Umbilical cord (tissue), 2 donors: ENCODE data around the gene ARMC6. TPM values are rescaled to one million over a fixed set of nuclear protein-coding genes. Genes with fewer than 3 reads are reported as not detected.
A peak's percentile ranks its signal among the peaks of the same experiment; 100 is the strongest.
"Not testable (repeated sequence)": the region's sequence is repeated elsewhere in the genome, so short reads cannot be mapped to it uniquely, and the experiment has no call there.

Source experiments
- DNase-seq: peaks from one replicate; pipeline ENCODE4 v3.0.0-alpha.2; 2015; ENCODE audit warnings: low spot score
- total RNA-seq: library from RNA; depleted of rRNA; stranded (reverse); fragments of >200 nt; gene quantifications from one replicate; pipeline ENCODE4 v1.2.3, GENCODE V29; 2014; ENCODE audit warnings: low replicate concordance; ENCODE audit not compliant: insufficient read depth

Gene ARMC6
- total RNA-seq, 1 donor from 2014 or later = 19.3 TPM

- no peak for DNase-seq
Observed at GRCh38 chr19:19022380-19022961, 10.9 kb upstream of the ARMC6 start.

- DNase-seq = not testable (repeated sequence)
Observed at GRCh38 chr19:19023376-19023775, 10.0 kb upstream of the ARMC6 start.

DNA sequence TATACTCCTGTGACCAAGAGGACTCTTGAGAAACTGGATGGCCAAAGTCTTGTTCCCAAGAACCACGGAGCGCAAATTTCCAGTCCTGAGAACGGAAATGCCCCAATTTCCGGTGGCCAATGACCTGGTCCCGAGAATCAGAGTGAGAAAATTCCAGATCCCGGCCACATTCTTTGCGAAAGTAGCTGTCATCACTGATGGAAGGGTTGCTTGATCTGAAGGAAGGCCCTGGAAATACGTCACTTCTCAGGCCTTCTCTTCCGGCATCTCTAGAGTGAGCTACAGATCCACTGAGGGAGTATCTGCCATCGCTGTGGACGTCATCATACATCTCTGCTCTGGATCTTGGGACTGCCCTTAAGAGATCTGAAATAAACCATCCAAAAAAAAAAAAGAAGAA lies 7.5 kb upstream of the ARMC6 start:
- DNase-seq = no peak

DNA sequence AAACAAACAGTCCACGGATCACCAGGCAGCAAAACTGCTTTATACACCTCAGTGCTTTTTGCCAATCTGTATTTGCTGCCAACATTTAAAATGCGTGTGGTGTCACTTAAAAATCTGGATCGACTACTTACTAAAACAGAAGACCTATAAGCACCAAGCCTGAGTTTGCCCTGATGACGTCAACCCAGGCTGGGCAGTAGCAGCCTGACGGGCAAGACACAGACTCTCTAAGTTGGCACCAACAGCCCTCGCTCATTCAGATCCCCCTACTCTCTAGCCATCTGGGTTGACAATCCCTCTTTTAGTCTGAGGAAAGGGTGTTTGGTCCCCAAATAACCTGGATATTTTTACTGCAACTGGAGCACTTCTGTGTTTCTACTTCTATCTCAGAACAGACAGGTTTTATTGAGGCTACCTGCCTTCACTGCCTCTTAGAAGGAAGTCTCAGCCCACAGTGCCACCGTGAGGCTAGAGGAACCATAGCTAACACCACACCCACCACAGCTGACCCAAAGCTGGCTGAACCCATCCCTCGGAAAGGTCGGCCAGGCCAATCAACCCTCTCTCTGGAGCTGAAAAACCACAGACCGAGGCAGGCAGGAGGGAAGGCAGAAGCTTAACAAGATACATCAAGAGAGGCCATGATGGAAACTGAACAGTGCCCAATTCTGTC lies 7.0 kb upstream of the ARMC6 start:
- no peak for DNase-seq

DNA sequence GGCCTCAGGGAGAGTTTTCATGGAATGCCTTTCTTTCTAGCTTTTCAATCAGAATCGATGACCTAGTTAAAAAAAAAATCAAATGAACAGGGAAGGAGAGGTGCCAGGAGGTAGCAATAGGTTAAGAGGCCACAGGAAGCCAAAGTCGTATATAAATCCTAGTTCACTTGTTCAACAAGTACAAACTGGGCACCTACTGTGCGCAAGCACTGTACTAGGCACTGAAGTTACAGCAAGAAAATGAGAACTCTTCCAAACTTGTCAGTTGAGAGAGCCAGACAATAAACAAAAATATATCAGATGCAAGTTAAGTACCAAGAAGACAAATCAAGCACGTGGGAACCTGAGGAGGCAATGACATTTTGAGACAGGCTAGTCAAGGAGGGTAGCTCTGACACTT lies 6.2 kb upstream of the ARMC6 start:
- DNase-seq = no peak

GRCh38 chr19:19028526-19028925 lies 4.9 kb upstream of the ARMC6 start:
- DNase-seq = no peak

DNA sequence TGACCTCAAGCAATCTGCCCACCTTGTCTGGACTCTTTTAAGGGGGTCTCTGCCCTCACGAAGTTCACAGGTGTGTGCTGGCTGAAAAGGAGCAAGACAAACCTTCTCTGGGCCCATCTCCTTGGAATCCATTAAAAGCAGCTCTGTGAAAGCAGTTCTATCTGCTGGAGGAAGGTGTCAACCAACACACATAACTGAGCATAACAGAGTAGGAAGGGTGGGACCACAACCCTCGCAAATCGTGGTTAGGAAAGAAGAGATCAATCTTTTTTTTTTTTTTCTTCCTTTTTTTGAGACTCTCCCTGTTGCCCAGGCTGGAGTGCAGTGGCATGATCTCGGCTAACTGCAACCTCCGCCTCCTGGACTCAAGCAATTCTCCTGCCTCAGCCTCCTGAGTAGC lies 1.5 kb upstream of the ARMC6 start:
- DNase-seq = no peak

- peak; percentile 95 for DNase-seq
Observed at GRCh38 chr19:19032420-19033175, 805 bp upstream of the ARMC6 start.

DNA sequence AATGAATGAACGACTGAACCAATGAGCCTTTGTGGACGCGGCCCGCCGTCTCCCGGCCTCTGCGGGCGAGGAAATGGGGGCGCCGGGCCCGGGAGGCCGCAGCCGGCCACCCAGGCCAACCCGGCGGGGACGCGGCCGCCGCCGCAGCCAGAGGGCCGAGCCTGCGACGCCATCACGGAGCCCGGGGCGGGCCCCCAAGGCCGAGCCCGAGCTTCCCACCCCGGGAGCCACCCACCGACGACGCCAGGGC lies 302 bp upstream of the ARMC6 start:
- DNase-seq = no peak

- peak; percentile 56 for DNase-seq
Observed at GRCh38 chr19:19034204-19034624, 811 bp downstream of the ARMC6 start.

GRCh38 chr19:19039901-19040300 lies 6.5 kb downstream of the ARMC6 start:
- no peak for DNase-seq

GRCh38 chr19:19040417-19040816 lies 7.0 kb downstream of the ARMC6 start:
- DNase-seq = peak; percentile 62

GRCh38 chr19:19042732-19043280 lies 9.4 kb downstream of the ARMC6 start:
- DNase-seq = no peak

DNA sequence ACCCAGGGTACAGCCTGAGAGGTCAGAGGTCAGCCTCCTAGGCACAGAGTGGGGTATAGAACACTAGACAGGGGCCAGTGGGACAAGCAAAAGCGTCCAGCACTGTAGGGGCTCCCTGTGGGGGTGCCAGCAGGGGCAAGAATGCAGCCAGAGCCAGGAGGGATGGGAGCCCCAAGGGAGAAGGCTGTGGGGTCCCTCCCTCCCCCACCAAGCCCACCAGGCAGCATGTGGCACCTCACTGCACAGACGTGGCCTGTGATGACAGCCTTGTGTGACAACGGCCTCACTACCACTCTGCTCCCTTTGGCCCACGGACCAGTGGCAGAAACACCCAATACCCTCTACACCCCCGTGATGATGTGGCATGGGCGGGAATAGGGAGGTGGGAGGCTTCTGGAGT lies 10.1 kb downstream of the ARMC6 start:
- no peak for DNase-seq

DNA sequence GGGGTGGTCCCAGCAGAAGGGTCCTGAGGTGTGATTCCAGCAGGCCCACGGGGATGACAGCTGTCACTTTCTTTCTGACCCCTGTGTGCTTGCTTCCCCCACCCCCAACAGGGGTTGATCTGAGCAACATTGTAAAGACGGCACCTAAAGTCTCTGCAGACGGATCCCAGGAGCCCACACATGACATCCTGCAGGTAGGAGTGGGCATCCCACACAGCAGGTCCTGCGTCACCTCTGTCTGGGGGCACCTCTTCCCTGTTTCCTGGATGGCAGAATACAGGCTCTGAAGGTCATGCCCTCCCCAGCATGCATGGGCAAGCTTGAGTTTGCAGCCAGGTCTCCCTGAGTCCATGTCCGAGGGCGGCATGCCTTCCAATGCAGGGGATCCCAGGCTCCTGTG lies 10.5 kb downstream of the ARMC6 start:
- no peak for DNase-seq

- DNase-seq = no peak
Observed at GRCh38 chr19:19049406-19049805, 16.0 kb downstream of the ARMC6 start.

GRCh38 chr19:19050104-19050503 lies 16.7 kb downstream of the ARMC6 start:
- no peak for DNase-seq

DNA sequence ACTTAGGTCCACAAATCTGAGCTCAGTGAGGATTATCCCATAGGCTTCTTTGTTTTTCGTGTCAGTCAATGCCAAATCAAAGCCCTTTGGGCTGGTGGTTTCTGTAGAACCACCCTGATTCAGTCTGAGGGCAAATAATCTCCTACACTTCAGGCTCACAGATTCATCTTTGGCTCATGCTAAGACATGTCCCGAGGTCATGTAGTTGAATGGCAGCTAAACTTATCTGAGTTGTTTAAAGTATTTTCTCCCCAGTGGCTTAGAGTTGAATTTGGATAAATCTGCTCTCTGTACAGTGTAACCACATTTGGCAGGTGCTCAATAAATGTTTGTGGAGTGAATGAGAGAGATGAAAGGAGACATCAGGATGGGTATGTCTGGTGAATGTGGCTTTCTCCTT lies 17.3 kb downstream of the ARMC6 start:
- no peak for DNase-seq

- no peak for DNase-seq
Observed at GRCh38 chr19:19051478-19052213, 18.2 kb downstream of the ARMC6 start.

DNA sequence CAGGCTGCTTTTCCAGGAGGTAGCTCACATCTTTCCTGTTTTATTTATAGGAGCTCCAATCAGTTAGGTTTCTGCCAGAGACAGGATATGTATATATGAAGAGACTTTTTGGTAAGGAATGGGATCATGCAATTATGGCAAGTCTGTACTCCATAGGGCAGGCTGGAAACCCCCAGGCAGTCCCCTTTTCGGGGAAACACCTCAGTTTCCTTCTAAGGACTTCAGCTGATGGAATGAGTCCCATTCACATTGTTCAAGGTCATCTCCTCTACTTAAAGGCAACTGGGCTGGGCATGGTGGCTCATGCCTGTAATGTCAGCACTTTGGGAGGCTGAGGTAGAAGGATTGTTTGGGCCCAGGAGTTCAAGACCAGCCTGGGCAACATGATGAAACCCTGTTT lies 19.5 kb downstream of the ARMC6 start:
- no peak for DNase-seq

GRCh38 chr19:19053508-19054314 lies 20.3 kb downstream of the ARMC6 start:
- peak; percentile 18 for DNase-seq
